Spleen (tissue), 7 donors: Measurements from ENCODE around the gene FAM50A.

ENCODE experiments used
- POLR2A ChIP-seq, 3 donors: fragments of 450-650 bp; IDR thresholded peaks; one replicate each; pipeline ENCODE4 v1.5.1; 2017; ENCODE audit warnings: antibody characterized with exemption in 3 of 3, mild to moderate bottlenecking in 1 of 3
- TF ChIP-seq, protein P1 (sequence below), 11 experiments: fragments of 200-600 bp in 7 of 11; fragments of 450-650 bp in 4 of 11; sonication (generic) in 4 of 11; IDR thresholded peaks in 8 of 11; conservative IDR thresholded peaks in 3 of 11; 1 replicate in 7 of 11; 2 replicates in 4 of 11; pipeline versions ENCODE4 v1.4.0 to v1.8.0; 2016 to 2021; ENCODE audit warnings: antibody characterized with exemption in 11 of 11, inconsistent platforms in 4 of 11, mild to moderate bottlenecking in 1 of 11
- donor health status: DM: no; HTN: no; CAD: no; lungs with moderate emphysema.
- donor health status: DM: no; HTN: no; CAD: no.
- donor health status: DM: no; HTN: no; CAD: no.

- TF ChIP-seq, protein P1, sequence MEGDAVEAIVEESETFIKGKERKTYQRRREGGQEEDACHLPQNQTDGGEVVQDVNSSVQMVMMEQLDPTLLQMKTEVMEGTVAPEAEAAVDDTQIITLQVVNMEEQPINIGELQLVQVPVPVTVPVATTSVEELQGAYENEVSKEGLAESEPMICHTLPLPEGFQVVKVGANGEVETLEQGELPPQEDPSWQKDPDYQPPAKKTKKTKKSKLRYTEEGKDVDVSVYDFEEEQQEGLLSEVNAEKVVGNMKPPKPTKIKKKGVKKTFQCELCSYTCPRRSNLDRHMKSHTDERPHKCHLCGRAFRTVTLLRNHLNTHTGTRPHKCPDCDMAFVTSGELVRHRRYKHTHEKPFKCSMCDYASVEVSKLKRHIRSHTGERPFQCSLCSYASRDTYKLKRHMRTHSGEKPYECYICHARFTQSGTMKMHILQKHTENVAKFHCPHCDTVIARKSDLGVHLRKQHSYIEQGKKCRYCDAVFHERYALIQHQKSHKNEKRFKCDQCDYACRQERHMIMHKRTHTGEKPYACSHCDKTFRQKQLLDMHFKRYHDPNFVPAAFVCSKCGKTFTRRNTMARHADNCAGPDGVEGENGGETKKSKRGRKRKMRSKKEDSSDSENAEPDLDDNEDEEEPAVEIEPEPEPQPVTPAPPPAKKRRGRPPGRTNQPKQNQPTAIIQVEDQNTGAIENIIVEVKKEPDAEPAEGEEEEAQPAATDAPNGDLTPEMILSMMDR (IDR thresholded peaks at IDR 0.05 in 8 of 11, conservative IDR thresholded peaks at IDR 0.05 in 3 of 11): no peak
- no peak for TF ChIP-seq POLR2A (IDR thresholded peaks at IDR 0.05)
Observed at GRCh38 chrX:154464806-154465365, 20.9 kb downstream of the FAM50A start.
